GM18909 (cell line): ENCODE measurements around the gene DPYSL4.

Experiments used
- ATAC-seq: cut with Tn5 transposase; IDR thresholded peaks from one replicate; pipeline ENCODE4 v1.9.1; 2021; ENCODE audit warnings: mild to moderate bottlenecking; ENCODE audit not compliant: unreplicated experiment, poor library complexity

Gene DPYSL4

GRCh38 chr10:132175907-132176581 lies 10.7 kb upstream of the DPYSL4 start:
- ATAC-seq: no peak

GRCh38 chr10:132176623-132177500 lies 9.9 kb upstream of the DPYSL4 start:
- ATAC-seq: no peak

- ATAC-seq: no peak
Observed at GRCh38 chr10:132178046-132178445, 8.7 kb upstream of the DPYSL4 start.

- ATAC-seq: no peak
Observed at GRCh38 chr10:132178672-132179545, 7.8 kb upstream of the DPYSL4 start.

- no peak for ATAC-seq
Observed at GRCh38 chr10:132179551-132180392, 7.0 kb upstream of the DPYSL4 start.

DNA sequence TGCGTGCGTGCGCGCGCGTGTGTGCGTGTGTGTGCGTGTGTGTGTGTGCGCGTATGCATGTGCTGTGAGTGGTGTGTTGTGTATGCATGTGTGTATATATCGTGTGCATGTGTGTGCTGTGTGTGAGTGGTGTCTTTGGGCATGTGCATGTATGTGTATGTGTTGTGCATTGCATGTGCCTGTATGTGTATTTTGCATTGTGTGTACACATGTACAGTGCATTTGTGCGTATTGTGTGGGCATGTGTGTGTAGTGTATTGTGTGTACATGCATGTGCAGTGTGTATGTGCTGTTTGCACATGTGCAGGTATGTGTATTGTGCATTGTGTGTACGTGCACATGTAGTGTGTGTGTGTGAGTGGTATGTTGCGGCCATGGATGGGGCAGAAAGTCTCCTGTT lies 6.0 kb upstream of the DPYSL4 start:
- ATAC-seq: no peak

GRCh38 chr10:132181691-132182425 lies 4.9 kb upstream of the DPYSL4 start:
- ATAC-seq: no peak

GRCh38 chr10:132182591-132182990 lies 4.2 kb upstream of the DPYSL4 start:
- no peak for ATAC-seq

DNA sequence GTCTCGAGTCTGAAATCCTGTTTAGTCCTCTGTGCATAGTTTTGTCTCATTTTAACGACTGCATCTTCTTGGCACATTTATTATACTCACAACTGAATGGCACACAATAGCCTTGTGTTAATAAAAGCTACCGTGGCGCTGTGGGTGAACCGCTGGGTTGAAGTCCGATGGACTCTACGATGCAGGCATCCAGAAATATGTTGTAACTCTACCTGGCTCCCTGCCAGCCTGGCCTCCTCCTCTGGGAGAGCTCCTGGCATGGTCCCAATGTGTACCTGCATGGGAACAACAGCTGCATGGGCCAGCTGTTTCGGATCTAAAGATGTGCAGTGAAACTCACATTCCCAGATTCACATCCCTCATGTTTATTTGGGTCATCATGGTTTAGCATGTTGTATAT lies 3.7 kb upstream of the DPYSL4 start:
- ATAC-seq: no peak

GRCh38 chr10:132184816-132185593 lies 1.7 kb upstream of the DPYSL4 start:
- ATAC-seq: no peak

DNA sequence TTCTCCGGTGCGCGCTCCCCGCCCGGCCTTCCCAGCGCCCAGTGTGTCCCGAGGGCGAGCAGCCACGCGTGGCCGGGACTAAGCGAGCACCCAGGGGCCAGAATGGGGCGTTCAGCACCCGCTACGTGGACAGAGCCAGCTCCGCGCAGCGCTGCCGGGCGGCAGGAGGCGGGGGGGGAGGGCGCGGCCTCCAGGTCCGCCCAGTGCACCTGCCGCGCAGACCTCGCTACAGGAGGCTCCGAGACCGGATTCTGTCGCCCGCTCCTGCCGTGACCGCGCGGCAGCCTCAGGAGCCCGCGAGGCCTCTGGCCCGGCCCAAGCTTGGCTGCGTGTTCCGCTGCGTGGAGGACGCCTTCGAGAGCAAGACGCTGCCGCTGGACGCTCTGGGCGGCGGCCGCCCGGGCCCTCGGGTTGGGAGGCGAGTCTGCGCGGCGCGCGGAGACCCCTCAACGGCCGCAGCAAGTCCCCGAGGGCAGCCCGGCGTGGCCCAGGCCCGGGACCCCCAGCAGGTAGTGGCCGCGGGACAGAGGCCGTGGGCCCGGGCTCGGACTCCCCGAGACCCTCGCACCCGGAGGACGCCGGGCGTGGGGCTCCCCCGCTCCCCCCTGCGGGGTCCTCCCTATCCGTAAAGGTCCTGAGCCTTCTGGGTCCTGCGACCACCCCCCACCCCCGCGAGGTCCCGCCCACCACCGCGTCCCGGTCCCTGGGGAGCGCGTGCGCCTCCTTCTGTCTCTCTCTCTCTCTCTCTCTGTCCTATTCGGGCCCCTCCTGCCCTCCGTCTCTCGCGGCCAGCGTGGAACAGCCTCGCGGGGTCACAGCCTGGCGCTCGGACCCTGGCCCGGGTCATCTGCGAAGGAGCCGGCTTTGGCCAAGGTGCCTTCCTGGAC lies 904 bp upstream of the DPYSL4 start:
- no peak for ATAC-seq

DNA sequence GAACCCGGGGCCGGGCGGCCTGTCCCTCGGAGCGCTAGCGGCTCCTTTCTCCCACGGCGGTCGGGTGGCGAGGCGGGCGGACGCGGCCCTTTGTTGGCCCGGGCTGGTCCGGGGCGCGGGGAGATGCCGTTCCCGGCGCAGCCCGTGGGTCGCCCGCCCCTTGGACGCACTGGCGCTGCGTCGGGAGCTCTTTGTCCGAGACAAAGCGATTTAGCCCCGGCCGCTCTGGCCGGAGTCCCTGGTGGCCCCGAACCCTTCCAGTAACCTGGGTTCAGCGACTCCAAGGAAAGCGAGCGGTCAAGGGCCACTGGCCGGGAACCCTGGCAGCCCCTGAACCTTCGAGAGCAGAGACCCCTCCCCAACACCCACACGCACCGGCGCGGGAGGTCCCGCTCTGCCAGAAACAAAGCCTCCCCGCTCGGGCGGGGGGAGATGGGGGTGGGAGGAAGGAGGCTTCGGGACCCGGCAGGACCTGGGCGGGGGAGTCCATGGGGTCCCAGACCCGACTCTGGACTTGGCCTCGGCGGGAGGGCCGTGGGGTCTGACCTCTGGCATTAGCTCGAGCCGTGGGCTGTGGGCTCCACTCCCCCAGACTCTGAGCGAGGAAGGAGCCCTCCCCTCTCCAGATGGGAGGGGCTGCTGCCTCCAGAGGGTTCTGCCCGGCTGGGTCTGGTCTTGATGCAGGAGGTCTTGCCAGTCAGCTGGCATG lies 836 bp downstream of the DPYSL4 start:
- ATAC-seq: no peak

DNA sequence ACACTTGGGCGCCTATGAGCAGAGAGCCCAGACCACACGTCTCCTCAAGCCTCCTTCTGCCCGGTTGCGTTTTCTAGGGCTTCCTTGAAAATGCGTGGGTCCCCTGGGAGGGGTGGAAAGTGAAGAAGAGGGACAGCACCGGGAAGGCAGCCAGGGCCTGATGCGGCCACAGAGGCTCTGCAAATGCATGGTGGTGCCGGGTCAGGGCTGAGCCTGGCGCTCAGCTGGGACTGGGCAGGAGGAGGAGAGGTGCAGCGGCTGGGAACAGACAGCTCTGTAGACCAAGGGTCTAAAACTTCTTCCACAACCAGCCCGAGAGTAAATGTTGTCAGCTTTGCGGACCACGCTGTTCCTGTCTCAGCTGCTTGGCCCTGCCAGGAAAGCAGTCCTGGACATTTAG lies 1.6 kb downstream of the DPYSL4 start:
- ATAC-seq: no peak

- no peak for ATAC-seq
Observed at GRCh38 chr10:132189016-132189415, 2.3 kb downstream of the DPYSL4 start.

DNA sequence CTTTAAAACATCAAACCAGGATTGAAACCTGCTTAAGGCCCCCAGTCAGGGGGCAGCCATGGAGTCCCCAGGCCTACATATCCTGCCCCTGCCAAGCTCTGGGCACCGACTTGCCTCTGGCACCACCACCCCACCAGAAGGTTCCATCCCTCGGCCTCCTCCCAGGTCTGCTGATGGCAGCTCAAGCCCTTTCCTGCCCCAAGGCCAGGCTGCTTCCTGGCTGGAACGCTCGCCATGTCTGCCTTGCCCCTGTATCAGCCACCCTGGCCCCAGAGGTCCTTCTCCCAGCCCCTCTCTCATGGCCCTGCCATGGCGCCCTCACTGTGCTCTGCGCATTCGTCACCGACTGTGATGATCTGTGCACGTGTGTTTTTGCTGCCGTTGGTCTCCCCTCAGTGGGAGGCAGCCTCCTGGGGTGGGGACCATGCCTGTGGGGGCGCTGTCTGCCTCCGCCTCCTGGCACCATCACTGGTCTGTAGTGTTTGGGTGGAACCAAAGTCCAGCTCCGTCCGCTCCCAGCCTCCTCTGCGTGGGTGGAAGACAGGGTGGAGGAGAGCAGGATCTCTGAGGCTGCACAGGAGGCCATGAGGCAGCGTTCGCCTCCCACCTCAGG lies 3.2 kb downstream of the DPYSL4 start:
- ATAC-seq: no peak
